GM19035 (cell line): ENCODE measurements around the gene PDPR.
"Not testable (repeated sequence)": the region's sequence is repeated elsewhere in the genome, so short reads cannot be mapped to it uniquely, and the experiment has no call there.

ENCODE experiments used
- ATAC-seq: cut with Tn5 transposase; IDR thresholded peaks from one replicate; pipeline ENCODE4 v1.9.1; 2021; ENCODE audit not compliant: unreplicated experiment

Gene PDPR

GRCh38 chr16:70113982-70114826 is at the start of gene PDPR:
Gene PDPR, plus strand, starts transcription at chr16:70114332. Its CDS starts 6,161 bp downstream, at chr16:70120493.
- peak; percentile 94 for ATAC-seq

GRCh38 chr16:70064841-70065370 is 49.2 kb upstream of the PDPR start:
- ATAC-seq: peak; percentile 19

DNA sequence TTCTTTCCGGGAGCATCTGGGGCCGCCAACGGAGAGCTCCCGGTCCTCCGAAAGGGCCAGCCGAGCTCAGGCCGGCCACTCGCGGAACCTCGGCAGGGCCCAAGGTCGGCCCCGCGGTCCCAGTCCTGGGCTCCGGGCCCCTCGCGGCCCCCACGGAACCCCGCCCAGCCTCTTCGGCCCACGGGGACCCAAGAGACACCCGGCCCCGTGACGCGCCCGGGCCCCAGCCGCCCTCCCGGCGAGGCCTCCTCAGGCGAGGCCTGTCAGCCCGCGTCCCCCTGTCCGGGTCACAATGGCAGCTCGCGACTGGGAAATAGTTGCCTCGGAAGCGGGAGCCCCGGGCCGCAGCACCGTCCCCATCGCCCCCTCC is 48.8 kb upstream of the PDPR start:
- ATAC-seq: peak; percentile 20

DNA sequence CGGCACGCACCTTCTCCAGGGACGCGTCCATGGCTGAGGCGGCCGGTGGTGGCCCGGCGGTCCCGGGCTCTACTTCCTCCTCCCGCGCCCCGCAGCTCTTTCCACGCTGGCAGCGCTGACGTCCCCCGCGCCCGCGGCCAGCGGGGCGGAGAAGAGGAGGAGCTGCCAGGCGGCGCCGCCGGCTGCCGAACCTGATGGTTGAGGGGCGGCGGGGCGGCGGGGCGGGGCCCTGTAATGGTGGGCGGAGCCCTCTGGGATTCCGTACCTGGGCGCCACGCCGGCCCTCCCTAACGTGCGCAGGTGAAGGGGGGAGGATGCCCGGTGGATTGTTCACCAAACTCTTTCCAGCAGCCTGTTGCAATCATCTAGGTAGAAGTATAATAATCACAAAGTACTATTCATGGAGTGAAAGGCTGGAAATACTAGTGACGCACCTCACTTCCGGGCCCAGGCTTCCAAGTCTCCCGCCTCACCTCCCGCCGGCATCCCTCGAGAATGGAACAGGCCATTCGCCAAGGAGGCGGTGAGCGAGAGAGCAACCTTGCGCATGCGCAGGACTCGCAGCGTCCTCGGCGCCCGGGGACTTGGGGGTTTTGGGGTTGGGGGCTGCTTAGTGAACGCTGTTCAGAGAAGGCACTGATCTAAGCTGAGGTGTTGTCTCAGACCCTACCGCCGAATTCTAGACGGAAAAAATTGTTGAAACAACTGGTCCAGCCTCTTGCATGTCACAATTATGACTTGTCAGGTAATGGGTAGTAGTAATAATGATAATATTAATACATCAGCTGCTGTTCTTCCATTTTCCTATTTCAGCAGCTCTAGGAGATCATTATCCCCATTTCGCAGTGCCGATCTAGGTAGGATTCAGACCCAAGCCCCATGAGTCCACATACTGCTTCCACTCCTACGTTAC is 48.1 kb upstream of the PDPR start:
- peak; percentile 93 for ATAC-seq

DNA sequence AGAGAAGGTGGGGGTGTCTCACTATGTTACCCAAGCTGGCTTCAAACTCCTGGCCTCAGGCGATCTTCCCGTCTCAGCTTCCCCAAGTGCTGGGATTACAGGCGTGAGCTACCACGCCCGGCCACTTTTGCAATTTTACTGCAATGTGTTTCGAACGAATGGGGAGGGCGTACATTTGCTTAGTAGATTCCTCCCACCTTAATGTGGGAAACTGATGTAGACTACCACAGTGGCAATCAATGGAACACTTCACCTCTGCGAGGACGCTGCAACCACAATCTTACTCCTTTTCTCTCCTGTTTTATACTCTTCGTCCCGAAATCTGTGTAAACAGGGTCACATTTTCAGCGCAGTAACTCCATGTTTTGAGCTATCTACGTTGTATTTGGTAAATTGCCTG is 47.4 kb upstream of the PDPR start:
- ATAC-seq: not testable (repeated sequence)

GRCh38 chr16:70079081-70079480 is 35.1 kb upstream of the PDPR start:
- ATAC-seq: not testable (repeated sequence)

DNA sequence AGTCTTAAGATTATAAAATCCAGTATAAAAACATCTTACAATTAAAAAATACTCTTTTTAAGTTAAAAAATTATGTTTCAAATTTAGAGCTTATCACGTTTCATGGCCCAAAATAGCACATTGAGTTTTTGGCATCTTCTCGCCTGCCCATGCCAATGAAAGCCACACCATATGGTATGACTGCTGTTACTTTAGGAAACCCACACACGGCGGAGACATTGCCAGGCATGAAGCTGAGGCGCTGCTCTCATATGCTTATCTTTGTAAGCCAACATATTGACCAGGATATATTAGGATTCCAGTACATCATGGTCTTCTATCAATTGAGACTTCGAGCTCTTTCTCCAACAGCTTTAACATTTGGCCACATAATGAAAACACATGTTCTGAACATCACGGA is 32.9 kb upstream of the PDPR start:
- ATAC-seq: not testable (repeated sequence)

DNA sequence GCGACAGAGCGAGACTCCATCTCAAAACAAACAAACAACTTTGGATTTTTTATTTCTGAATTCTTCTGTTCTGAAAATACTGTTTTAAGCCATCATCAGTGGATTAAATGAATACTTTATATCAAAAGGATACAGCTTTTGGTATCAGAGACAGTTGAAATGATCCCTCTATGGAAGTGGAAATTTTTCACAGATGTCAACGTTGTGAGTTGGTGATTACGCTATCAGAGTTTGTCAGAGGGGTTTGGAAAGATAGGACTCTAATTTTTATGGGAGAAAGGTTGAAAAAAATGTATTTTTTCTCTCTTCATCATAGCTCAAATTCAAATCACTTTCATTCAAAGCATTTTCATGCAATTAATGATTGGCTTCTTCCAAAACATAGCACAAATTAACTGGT is 30.2 kb upstream of the PDPR start:
- ATAC-seq: not testable (repeated sequence)

DNA sequence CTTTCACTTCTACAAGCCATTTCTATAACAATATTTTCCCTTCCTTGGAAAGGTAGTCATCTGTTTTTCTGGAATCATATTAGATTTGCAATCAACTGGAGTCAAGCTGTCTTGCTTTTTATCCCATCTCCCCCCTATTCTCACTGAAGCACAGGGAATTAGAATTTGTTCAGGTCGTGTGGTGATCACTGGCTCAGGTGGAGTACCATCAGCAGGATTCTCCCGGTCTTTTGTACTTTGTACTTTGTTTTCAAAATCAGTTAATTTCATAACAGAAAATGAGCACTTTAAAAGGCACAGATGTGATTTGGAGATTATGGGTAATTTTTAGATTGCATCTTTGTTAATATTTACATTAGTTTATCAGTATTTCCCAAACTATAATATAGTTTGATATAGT is 26.0 kb upstream of the PDPR start:
- not testable (repeated sequence) for ATAC-seq

DNA sequence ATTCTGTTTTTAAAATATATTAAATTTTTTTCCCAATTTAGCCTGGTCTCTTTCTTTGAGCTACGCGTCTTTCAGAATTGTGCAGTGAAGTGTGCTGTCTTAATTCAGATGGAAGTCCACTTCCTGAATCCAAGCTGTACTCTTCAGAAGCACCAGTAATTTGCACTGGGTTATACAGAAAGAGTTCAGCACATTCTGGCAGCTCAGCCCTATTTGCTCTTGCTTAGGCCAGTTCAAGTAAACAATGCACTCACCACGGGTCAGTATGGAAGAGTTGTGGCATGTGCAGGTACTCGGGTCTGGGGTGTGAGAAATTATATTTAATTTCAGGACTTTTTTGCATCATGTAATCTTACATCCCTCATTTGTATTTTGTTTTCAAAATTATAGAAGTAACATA is 25.3 kb upstream of the PDPR start:
- ATAC-seq: not testable (repeated sequence)

DNA sequence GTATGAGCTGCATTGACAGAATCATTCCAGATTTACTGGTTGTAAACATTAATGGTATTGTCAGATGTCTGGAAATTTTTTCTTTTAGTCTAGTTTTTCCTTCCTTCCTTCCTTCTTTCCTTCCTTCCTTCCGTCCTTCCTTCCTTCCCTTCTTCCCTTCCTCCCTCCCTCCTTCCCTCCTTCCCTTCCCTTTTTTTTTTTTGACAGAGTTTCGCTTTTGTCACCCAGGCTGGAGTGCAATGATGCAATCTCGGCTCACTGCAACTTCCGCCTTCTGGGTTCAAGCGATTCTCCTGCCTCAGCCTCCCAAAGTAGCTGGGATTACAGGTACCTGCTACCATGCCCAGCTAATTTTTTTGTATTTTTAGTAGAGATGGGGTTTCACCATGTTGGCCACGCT is 24.8 kb upstream of the PDPR start:
- not testable (repeated sequence) for ATAC-seq

DNA sequence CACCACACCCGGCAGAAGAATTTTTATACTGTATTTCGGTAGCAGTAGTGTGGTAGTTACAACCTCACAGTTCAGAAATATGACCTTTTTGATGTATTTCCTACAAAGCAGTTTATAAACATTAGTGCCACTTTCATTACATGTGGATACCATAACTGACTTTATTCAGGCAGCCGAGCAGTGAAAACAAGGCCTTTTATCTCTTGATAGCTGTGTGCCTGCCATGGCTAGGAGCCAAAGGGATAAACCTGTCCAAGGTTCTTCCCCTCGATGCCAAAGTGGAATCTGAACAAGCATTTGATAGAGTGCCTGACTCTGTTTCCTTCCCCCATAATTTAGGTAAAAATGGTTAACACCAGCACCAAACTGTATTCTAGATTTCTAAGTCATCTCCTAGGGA is 23.0 kb upstream of the PDPR start:
- not testable (repeated sequence) for ATAC-seq

DNA sequence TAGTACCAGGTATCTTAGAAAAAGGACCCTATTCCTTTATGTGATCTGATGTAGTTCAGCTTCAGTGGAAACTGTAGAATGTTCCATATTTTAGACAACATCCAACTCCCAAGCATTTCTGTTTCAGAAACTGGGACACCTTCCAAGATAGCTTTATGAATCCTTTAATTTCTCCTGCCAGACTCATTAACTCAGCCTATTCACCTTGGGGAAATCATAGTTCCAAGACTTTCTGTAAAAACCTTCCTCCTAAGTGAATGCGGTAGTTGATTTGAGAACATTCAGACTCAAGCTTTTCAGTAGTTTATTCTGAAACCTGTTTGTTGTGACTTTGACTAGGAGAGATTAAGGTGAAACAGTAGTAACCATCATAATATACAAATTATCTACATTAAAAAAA is 20.0 kb upstream of the PDPR start:
- ATAC-seq: not testable (repeated sequence)

GRCh38 chr16:70109583-70110279 is 4.4 kb upstream of the PDPR start:
- ATAC-seq: not testable (repeated sequence)

- not testable (repeated sequence) for ATAC-seq
These were observed 2.0 kb upstream of the PDPR start for GRCh38 chr16:70112162-70112561.

DNA sequence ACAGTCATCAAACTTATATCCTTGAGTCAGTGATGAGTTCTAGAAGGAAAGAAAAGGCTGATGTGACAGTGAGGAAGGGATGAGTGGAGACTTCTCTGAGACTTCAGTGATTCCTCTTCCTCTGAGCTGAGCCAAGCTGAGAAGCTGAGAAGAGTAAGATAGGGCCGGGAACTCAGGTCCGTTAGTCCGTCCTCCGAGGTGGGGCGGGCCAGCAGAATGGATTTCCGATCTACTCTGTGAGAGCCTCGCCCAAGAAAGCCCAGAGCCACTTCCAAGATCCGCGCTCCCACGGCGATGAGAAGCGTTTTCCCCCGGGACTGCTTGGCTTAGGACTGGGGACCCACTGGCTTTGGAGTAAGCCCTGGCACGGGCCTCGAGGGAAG is 542 bp upstream of the PDPR start:
- peak; percentile 26 for ATAC-seq

GRCh38 chr16:70118354-70118753 is 4.2 kb downstream of the PDPR start:
- not testable (repeated sequence) for ATAC-seq

DNA sequence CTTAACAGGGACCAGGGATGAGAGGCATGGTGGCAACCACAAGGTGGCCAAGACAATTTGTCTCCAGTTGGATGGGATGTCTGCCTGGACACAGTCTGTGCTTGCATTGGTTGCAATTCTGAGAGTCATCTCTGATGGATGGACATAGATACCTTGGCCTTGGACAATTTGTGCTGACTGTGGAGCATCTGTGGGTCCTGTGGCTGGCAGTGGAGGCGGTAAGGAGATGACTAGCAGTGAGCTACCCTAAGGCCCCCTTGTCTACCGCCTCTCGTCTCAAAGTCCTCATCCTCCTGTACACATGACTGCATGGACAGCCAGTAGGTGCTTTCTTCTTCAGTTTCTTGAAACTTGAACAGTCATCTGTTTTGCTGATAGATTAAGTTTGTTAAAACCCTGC is 4.6 kb downstream of the PDPR start:
- ATAC-seq: not testable (repeated sequence)

GRCh38 chr16:70120398-70120797 is 6.3 kb downstream of the PDPR start:
- ATAC-seq: not testable (repeated sequence)

- not testable (repeated sequence) for ATAC-seq
These were observed 9.7 kb downstream of the PDPR start for GRCh38 chr16:70123822-70124221.

DNA sequence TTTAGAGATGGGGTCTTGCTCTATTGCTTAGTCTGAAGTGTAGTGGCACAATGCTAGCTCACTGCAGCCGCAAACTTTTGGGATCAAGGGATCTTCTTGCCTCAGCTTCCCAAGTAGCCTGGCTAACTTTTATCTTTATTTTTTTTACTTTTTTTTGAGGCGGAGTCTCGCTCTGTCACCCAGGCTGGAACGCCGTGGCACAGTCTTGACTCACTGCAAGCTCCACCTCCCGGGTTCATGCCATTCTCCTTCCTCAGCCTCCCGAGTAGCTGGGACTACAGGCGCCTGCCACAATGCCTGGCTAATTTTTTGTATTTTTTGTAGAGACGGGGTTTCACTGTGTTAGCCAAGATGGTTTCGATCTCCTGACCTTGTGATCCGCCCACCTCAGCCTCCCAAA is 12.1 kb downstream of the PDPR start:
- not testable (repeated sequence) for ATAC-seq
